SIG-M5 treated with dmso at 0.1 percent for 504 hours (cell line): ENCODE data around the gene DCAF8L2.
A peak's percentile ranks its signal among the peaks of the same experiment; 100 is the strongest.
"Not testable (repeated sequence)": the region's sequence is repeated elsewhere in the genome, so short reads cannot be mapped to it uniquely, and the experiment has no call there.

ENCODE experiments used
- DNase-seq: peaks from one replicate; lab custom pipeline; 2025; ENCODE audit not compliant: unreplicated experiment; lab: John Stamatoyannopoulos, UW

DCAF8L2 gene

GRCh38 chrX:27590044-27590443, at the start of gene DCAF8L2:
Gene DCAF8L2, plus strand, starts transcription at chrX:27590344. Its CDS starts 156,552 bp downstream, at chrX:27746896.
- DNase-seq = no peak

GRCh38 chrX:27541161-27541560, 49.0 kb upstream of the DCAF8L2 start:
- not testable (repeated sequence) for DNase-seq

GRCh38 chrX:27548624-27549023, 41.5 kb upstream of the DCAF8L2 start:
- DNase-seq = no peak

GRCh38 chrX:27549688-27550087, 40.5 kb upstream of the DCAF8L2 start:
- DNase-seq = no peak

GRCh38 chrX:27555514-27555913, 34.6 kb upstream of the DCAF8L2 start:
- DNase-seq = no peak

- no peak for DNase-seq
Measured at GRCh38 chrX:27565992-27566391, 24.2 kb upstream of the DCAF8L2 start.

GRCh38 chrX:27571164-27571563, 19.0 kb upstream of the DCAF8L2 start:
- DNase-seq = no peak

GRCh38 chrX:27575565-27575964, 14.6 kb upstream of the DCAF8L2 start:
- DNase-seq = no peak

- DNase-seq = no peak
Measured at GRCh38 chrX:27583976-27584375, 6.2 kb upstream of the DCAF8L2 start.

- no peak for DNase-seq
Measured at GRCh38 chrX:27591938-27592337, 1.8 kb downstream of the DCAF8L2 start.

- no peak for DNase-seq
Measured at GRCh38 chrX:27597508-27597907, 7.4 kb downstream of the DCAF8L2 start.

- DNase-seq = no peak
Measured at GRCh38 chrX:27598312-27598711, 8.2 kb downstream of the DCAF8L2 start.

- DNase-seq = no peak
Measured at GRCh38 chrX:27599928-27600327, 9.8 kb downstream of the DCAF8L2 start.

GRCh38 chrX:27600686-27601085, 10.5 kb downstream of the DCAF8L2 start:
- no peak for DNase-seq

- DNase-seq = no peak
Measured at GRCh38 chrX:27608671-27609070, 18.5 kb downstream of the DCAF8L2 start.

- DNase-seq = no peak
Measured at GRCh38 chrX:27619459-27619858, 29.3 kb downstream of the DCAF8L2 start.

- DNase-seq = peak; percentile 5
Measured at GRCh38 chrX:27619975-27620374, 29.8 kb downstream of the DCAF8L2 start.

GRCh38 chrX:27622883-27623282, 32.7 kb downstream of the DCAF8L2 start:
- DNase-seq = no peak

GRCh38 chrX:27626066-27626465, 35.9 kb downstream of the DCAF8L2 start:
- no peak for DNase-seq

- DNase-seq = no peak
Measured at GRCh38 chrX:27633328-27633727, 43.2 kb downstream of the DCAF8L2 start.

GRCh38 chrX:27656581-27656980, 66.4 kb downstream of the DCAF8L2 start:
- DNase-seq = no peak

- DNase-seq = no peak
Measured at GRCh38 chrX:27660878-27661277, 70.7 kb downstream of the DCAF8L2 start.

GRCh38 chrX:27671234-27671633, 81.1 kb downstream of the DCAF8L2 start:
- no peak for DNase-seq

GRCh38 chrX:27674491-27674890, 84.3 kb downstream of the DCAF8L2 start:
- no peak for DNase-seq
